Skeletal muscle satellite cell (primary cell): ENCODE data around the gene FILIP1.
A peak's percentile ranks its signal among the peaks of the same experiment; 100 is the strongest.

Experiments used
- H3K27me3 ChIP-seq: 2 replicates; pipeline ENCODE4 v1.7.0; 2013; ENCODE audit warnings: low read length; ENCODE audit not compliant: control insufficient read depth, insufficient read depth
- H3K36me3 ChIP-seq: 2 replicates; pipeline ENCODE4 v1.7.0; 2013; ENCODE audit warnings: mild to moderate bottlenecking, control low read depth, low read length; ENCODE audit not compliant: insufficient read depth
- H3K4me1 ChIP-seq: 2 replicates; pipeline ENCODE4 v1.7.0; 2013; ENCODE audit warnings: low read length; ENCODE audit not compliant: control insufficient read depth, insufficient read depth
- H3K4me2 ChIP-seq: 2 replicates; pipeline ENCODE4 v1.7.0; 2013; ENCODE audit warnings: mild to moderate bottlenecking, low read length
- H3K4me3 ChIP-seq: 2 replicates; pipeline ENCODE4 v1.7.0; 2013; ENCODE audit warnings: low read length
- H3K9ac ChIP-seq: 2 replicates; pipeline ENCODE4 v1.7.0; 2013; ENCODE audit warnings: mild to moderate bottlenecking, low read depth, low read length, moderate library complexity
- H3K9me3 ChIP-seq: replicated peaks from 2 replicates; pipeline ENCODE4 v1.7.0; 2013; ENCODE audit warnings: mild to moderate bottlenecking, control low read depth, low read length

The FILIP1 gene

GRCh38 chr6:75374961-75375400, 118.6 kb downstream of the FILIP1 start:
- Histone ChIP-seq H3K27me3 (peaks cover 4% of the 10 kb centered on the region), H3K4me1 (no peaks in the 10 kb centered on the region), H3K9ac (no peak overlapping the region), H3K36me3 (no peaks in the 10 kb centered on the region), H3K4me3 (no peak overlapping the region), H3K9me3 (no peaks in the 10 kb centered on the region), H3K4me2 (no peak overlapping the region)

GRCh38 chr6:75372884-75373283, 120.7 kb downstream of the FILIP1 start:
- Histone ChIP-seq H3K4me1 (no peaks in the 10 kb centered on the region), H3K4me3 (no peak overlapping the region), H3K9me3 (no peaks in the 10 kb centered on the region), H3K27me3 (peaks cover 4% of the 10 kb centered on the region), H3K9ac (no peak overlapping the region), H3K4me2 (no peak overlapping the region), H3K36me3 (no peaks in the 10 kb centered on the region)

GRCh38 chr6:75370011-75370410, 123.6 kb downstream of the FILIP1 start:
- Histone ChIP-seq H3K9me3 (no peaks in the 10 kb centered on the region), H3K9ac (no peak overlapping the region), H3K4me1 (no peaks in the 10 kb centered on the region), H3K27me3 (no peaks in the 10 kb centered on the region), H3K4me2 (no peak overlapping the region), H3K4me3 (no peak overlapping the region), H3K36me3 (no peaks in the 10 kb centered on the region)

GRCh38 chr6:75368864-75369402, 124.7 kb downstream of the FILIP1 start:
- H3K27me3 ChIP-seq, result no peaks in the 10 kb centered on the region
- H3K4me2 ChIP-seq, result no peak overlapping the region
- no peaks in the 10 kb centered on the region for H3K4me1 ChIP-seq
- no peaks in the 10 kb centered on the region for H3K36me3 ChIP-seq
- no peak overlapping the region for H3K9ac ChIP-seq
- H3K9me3 ChIP-seq, result no peaks in the 10 kb centered on the region
- H3K4me3 ChIP-seq, result no peak overlapping the region

DNA sequence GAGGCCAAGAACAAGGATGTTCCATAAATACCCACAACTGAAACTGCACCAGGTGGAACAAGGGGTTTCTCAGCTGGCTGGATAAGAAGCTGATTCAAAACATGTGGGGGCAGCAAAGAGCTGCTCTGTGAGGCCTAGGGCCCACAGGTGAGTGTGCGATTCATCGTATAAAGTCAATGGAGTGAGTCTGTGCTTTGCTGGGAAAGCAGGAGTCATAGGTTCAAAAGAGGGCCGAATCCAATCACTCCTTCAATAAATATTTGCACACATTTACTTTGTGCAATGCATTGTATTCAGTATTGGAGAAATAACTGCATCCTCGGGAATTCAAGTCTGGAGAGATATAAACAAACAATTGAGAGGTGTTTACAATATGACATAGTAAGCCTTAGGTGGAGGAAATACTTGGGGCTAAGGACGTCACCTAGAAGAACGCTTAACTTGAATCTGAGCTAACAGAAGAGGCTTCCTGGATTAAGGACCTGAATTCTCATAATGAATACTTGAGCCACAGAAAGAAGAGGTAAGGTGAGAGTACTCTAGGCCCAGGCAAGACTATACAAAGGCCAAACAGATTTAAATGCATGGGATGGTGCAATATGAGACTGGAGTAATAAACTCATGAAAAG, 125.3 kb downstream of the FILIP1 start:
- Histone ChIP-seq H3K4me1 (no peaks in the 10 kb centered on the region), H3K4me2 (no peak overlapping the region), H3K9me3 (no peaks in the 10 kb centered on the region), H3K27me3 (no peaks in the 10 kb centered on the region), H3K9ac (no peak overlapping the region), H3K4me3 (no peak overlapping the region), H3K36me3 (no peaks in the 10 kb centered on the region)

DNA sequence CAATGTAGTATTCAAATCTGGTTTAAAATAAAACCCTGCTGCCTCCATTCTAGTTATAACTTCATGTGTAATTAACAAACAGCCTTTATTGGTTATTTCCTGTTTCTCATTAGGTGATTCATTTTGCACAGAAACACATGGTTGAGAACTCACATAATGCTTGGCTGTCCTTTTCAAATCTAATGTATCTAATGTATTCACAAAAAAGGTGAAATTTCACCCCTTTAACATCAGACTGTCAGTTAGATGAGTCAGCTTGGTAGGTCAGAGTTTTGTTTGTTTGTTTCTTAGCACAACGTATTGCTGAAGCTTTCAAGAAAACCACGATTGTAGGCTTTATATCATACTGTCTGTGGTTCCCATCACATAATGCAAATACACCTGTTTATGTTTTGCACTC, 130.3 kb downstream of the FILIP1 start:
- Histone ChIP-seq H3K9ac (no peak overlapping the region), H3K4me1 (no peaks in the 10 kb centered on the region), H3K9me3 (no peaks in the 10 kb centered on the region), H3K36me3 (no peaks in the 10 kb centered on the region), H3K4me2 (no peak overlapping the region), H3K27me3 (no peaks in the 10 kb centered on the region), H3K4me3 (no peak overlapping the region)

DNA sequence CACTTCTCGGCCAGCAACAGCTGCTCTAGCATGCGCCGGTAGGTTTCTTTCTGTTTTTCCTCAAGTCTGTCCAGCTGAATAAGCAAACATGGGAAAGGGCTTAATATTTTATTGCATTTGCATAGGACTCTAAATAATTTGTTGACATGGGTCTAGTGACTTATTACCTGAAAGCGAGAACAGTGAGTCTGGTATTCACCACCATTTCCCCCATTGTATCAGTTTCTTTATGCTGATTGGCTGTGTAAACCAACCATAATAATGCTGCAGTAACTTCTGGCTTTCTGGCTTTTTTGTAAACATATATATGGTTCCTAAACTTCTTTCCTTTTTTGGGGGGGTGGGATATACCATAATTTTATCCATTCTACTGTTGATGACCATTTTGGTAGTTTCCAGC, 140.0 kb downstream of the FILIP1 start:
- Histone ChIP-seq H3K9me3 (no peaks in the 10 kb centered on the region), H3K27me3 (peaks cover 19% of the 10 kb centered on the region), H3K4me1 (peaks cover 6% of the 10 kb centered on the region), H3K4me3 (no peak overlapping the region), H3K9ac (no peak overlapping the region), H3K4me2 (no peak overlapping the region), H3K36me3 (no peaks in the 10 kb centered on the region)

DNA sequence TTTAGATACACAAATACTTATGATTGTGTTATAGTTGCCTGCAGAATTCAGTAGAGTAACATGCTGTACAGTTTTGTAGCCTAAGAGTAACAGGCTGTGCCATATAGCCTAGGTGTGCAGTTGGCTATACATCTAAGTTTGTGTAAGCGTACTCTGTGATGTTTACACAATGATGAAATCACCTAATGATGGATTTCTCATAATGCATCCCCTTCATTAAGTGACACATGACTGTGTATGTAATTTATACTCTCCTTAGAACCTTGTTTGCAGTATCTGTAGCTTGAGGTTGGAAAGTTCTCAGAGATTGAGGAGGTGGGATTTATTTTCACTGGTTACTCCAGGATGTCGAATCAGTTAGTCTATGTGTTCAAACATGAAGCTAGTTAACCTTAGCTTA, 142.0 kb downstream of the FILIP1 start:
- Histone ChIP-seq H3K4me3 (no peak overlapping the region), H3K36me3 (no peaks in the 10 kb centered on the region), H3K9ac (no peak overlapping the region), H3K4me1 (peaks cover 6% of the 10 kb centered on the region), H3K4me2 (no peak overlapping the region), H3K9me3 (no peaks in the 10 kb centered on the region), H3K27me3 (peaks cover 19% of the 10 kb centered on the region)

GRCh38 chr6:75350808-75351207, 142.8 kb downstream of the FILIP1 start:
- H3K4me3 ChIP-seq, result no peak overlapping the region
- H3K9me3 ChIP-seq, result no peaks in the 10 kb centered on the region
- H3K9ac ChIP-seq, result no peak overlapping the region
- H3K36me3 ChIP-seq, result no peaks in the 10 kb centered on the region
- H3K27me3 ChIP-seq, result peaks cover 19% of the 10 kb centered on the region
- no peak overlapping the region for H3K4me2 ChIP-seq
- H3K4me1 ChIP-seq, result peaks cover 6% of the 10 kb centered on the region

DNA sequence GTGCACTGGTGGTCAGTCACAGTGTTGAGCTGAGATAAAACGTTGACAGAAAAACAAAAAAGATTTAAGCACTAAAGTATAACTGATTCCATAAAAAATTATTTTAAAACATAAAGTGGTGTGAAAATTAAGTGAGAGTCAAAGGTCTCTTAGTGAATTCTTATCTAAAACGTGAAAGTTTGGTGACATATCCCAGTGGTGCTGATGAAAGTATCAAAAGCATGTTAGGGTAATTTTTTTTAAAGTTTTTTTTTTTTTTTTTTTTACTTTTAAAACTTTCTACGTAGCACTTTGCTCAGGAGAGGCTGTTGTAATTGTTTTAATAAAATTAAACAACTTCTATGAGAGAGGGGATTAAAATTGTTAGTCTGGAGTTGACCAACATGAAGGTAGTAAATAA, 143.4 kb downstream of the FILIP1 start:
- peaks cover 19% of the 10 kb centered on the region for H3K27me3 ChIP-seq
- no peaks in the 10 kb centered on the region for H3K36me3 ChIP-seq
- peaks cover 6% of the 10 kb centered on the region for H3K4me1 ChIP-seq
- peak overlapping the region; percentile 78 for H3K4me2 ChIP-seq
- no peaks in the 10 kb centered on the region for H3K9me3 ChIP-seq
- H3K4me3 ChIP-seq, result no peak overlapping the region
- H3K9ac ChIP-seq, result no peak overlapping the region

DNA sequence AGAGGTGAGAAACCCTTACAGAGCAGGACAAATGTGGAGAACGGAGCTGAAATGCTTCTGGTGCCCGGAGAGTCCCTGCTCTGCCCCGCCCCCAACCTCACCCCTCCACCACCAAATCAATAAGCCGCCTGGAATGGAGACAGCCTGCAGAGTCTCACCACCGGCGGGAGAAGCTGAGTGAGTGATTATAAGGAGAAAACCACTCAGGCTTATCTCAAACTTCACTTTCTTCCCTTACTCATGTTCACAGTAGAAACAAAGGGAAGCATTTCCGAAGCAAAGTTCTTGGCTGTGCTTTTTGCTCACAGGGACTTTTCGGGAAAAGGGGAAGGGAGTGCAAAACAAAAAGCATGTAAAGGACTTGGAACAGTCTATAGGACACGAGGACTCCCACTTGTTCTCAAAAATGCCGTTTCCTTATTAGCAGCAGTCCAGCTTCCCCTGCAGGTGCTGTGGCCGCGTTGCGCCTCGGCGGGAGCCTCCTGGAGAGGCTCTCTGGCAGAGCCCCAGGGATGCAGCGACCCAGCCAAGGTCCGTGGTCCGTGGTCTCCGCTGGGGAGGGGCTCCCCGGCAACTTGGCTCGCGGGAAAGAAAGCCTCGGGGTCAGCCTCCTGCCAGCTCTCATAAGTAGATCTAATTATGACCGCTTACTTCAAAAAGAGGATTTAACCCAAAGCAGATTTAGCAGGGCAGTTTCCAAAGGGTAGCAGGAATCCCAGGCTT, 144.2 kb downstream of the FILIP1 start:
- peak overlapping the region; percentile 78 for H3K4me2 ChIP-seq
- H3K27me3 ChIP-seq, result peaks cover 19% of the 10 kb centered on the region
- H3K4me3 ChIP-seq, result peak overlapping the region; percentile 58
- H3K9ac ChIP-seq, result no peak overlapping the region
- H3K4me1 ChIP-seq, result peaks cover 6% of the 10 kb centered on the region
- H3K36me3 ChIP-seq, result no peaks in the 10 kb centered on the region
- no peaks in the 10 kb centered on the region for H3K9me3 ChIP-seq

DNA sequence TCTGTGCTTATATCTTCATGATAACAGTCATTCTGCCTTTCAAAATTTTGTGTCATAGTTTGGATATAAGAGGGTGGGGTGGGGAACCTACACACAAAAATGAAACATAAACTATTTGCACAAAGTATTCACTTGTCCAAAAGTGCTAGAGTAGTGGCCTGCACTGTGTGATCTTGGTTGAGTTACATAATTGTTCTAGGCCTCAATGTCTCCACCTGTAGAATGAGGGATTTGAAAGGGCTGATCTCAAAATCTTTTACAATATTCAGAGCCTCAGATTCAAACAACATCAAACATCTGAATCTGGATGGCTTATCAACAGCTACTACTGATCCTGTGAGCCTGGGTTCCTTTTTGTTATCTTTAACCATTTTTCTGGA, 144.7 kb downstream of the FILIP1 start:
- no peak overlapping the region for H3K4me3 ChIP-seq
- H3K4me1 ChIP-seq, result peaks cover 6% of the 10 kb centered on the region
- H3K9ac ChIP-seq, result no peak overlapping the region
- peak overlapping the region; percentile 78 for H3K4me2 ChIP-seq
- no peaks in the 10 kb centered on the region for H3K36me3 ChIP-seq
- H3K9me3 ChIP-seq, result no peaks in the 10 kb centered on the region
- peaks cover 19% of the 10 kb centered on the region for H3K27me3 ChIP-seq
